ENCODE data around the gene EVA1B. TPM values are rescaled to one million over a fixed set of nuclear protein-coding genes. Genes with fewer than 3 reads are reported as not detected.

Gene EVA1B
- total and polyA plus RNA-seq, 2 of the 13 experiments (the other 11 are each of a cell fraction or from before 2014, with no cell fraction given) = 3.9 to 6.6 TPM

DNA sequence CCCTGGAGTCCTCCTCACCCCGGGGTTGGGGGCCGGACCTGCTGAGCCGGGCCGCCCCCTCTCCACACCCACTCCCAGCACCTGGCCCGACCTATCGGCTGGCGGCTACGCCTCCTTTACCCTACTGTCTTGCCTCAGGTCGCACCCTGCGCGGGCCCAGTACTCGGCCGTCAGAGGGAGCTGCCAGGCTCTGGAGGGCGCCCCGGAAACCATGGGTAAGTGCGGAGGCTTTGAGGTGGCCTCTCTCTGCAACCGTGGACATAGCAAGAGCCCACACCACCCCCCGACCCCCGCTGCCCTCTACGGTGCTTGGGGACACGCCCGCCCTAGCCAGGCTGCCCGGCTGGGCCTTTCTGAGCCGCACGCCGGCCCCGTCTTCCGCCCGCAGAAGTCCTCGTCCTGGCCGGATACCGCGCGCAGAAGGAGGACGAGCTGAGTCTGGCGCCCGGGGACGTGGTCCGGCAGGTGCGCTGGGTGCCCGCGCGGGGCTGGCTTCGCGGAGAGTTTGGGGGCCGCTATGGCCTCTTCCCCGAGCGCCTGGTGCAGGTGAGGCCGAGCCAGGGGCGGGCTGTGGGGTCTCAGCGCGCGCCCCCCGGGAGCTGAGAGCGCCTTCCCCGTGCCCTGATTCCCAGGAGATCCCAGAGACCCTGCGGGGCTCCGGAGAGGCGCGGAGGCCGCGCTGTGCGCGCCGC is 17.1 kb downstream of the EVA1B start, which contains the start of gene SH3D21 (continued):
- TF ChIP-seq ZBTB4 (CRISPR knock-in tag; IDR thresholded peaks at IDR 0.05; ENCODE audit: borderline replicate concordance) (no peak), ZNF746 (CRISPR knock-in tag; IDR thresholded peaks at IDR 0.05) (no peak), GMEB1 (CRISPR knock-in tag; IDR thresholded peaks at IDR 0.05; ENCODE audit: borderline replicate concordance) (no peak; the same call in 1 of the 2 replicates), EP300 (IDR thresholded peaks at IDR 0.05; ENCODE audit: low read depth in 2 of 2, low read length in 2 of 2) (no peak), EP300 (CRISPR knock-in tag; IDR thresholded peaks at IDR 0.05; ENCODE audit: borderline replicate concordance) (no peak), RBFOX2 (IDR thresholded peaks at IDR 0.05; ENCODE audit: low read depth, low read length) (peak; percentile 84; the same call in 1 of the 2 replicates), ZNF275 (CRISPR knock-in tag; IDR thresholded peaks at IDR 0.05; ENCODE audit: borderline replicate concordance) (no peak), GATAD2A (CRISPR knock-in tag; IDR thresholded peaks at IDR 0.05) (peak; percentile 29; the same call in 1 of the 2 replicates), SOX13 (IDR thresholded peaks at IDR 0.05) (no peak), SOX13 (CRISPR knock-in tag; conservative IDR thresholded peaks at IDR 0.05 in 1 of 2, IDR thresholded peaks at IDR 0.05 in 1 of 2) (peak in 1 of 2 experiments; percentile 3; a peak in 1 of 4 replicates), SATB2 (CRISPR knock-in tag; IDR thresholded peaks at IDR 0.05) (no peak)
- TF ChIP-seq, protein P1, sequence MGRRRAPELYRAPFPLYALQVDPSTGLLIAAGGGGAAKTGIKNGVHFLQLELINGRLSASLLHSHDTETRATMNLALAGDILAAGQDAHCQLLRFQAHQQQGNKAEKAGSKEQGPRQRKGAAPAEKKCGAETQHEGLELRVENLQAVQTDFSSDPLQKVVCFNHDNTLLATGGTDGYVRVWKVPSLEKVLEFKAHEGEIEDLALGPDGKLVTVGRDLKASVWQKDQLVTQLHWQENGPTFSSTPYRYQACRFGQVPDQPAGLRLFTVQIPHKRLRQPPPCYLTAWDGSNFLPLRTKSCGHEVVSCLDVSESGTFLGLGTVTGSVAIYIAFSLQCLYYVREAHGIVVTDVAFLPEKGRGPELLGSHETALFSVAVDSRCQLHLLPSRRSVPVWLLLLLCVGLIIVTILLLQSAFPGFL (CRISPR knock-in tag; IDR thresholded peaks at IDR 0.05) = no peak
- TF ChIP-seq, protein P2, sequence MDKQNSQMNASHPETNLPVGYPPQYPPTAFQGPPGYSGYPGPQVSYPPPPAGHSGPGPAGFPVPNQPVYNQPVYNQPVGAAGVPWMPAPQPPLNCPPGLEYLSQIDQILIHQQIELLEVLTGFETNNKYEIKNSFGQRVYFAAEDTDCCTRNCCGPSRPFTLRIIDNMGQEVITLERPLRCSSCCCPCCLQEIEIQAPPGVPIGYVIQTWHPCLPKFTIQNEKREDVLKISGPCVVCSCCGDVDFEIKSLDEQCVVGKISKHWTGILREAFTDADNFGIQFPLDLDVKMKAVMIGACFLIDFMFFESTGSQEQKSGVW (CRISPR knock-in tag; IDR thresholded peaks at IDR 0.05; ENCODE audit: borderline replicate concordance) = no peak
- TF ChIP-seq, protein P3, sequence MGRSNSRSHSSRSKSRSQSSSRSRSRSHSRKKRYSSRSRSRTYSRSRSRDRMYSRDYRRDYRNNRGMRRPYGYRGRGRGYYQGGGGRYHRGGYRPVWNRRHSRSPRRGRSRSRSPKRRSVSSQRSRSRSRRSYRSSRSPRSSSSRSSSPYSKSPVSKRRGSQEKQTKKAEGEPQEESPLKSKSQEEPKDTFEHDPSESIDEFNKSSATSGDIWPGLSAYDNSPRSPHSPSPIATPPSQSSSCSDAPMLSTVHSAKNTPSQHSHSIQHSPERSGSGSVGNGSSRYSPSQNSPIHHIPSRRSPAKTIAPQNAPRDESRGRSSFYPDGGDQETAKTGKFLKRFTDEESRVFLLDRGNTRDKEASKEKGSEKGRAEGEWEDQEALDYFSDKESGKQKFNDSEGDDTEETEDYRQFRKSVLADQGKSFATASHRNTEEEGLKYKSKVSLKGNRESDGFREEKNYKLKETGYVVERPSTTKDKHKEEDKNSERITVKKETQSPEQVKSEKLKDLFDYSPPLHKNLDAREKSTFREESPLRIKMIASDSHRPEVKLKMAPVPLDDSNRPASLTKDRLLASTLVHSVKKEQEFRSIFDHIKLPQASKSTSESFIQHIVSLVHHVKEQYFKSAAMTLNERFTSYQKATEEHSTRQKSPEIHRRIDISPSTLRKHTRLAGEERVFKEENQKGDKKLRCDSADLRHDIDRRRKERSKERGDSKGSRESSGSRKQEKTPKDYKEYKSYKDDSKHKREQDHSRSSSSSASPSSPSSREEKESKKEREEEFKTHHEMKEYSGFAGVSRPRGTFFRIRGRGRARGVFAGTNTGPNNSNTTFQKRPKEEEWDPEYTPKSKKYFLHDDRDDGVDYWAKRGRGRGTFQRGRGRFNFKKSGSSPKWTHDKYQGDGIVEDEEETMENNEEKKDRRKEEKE (IDR thresholded peaks at IDR 0.05) = no peak
